ENCODE results near the gene PHC2.

Gene PHC2

DNA sequence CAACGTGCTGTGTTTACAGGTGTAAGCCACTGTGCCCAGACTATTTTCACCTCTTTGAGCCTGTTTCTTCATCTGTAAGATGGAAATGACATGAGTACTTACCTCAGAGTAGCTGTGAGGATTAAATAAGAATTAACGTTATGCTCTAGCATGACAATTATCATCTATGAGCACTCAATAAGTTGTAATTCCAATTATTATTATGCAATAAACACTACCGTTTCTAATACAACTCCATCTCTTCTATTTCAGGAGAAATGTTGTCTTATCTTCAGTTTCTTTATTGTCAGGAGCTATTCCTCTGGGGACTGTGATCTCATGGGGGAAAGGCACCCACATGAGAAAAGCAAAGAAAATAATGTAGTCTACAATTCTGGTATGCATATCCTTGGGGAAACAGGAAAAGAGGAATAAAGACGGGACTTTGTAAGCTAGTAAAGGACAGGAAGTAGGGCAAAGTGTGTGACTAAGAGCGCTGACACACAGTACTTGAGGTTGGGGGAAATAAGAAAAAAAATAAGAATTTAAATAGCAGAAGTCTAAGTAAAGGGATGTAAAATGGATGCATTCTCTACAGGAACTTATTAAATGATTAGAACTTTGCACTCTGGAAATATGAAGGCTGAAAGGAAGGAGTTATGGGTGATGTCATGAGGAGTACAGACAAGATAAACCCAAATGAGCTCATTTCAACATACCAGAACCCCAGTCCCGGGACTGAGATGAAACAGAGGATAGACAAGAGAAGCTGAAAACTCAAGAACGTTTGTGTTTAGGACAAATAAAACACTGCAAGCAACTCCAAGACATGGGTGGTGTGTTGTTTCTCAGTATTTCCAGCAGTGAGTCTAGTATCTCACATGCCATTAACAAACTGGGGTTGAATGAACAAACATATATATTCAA is 9.8 kb downstream of the PHC2 start:
- no peak for DNase-seq (ENCODE audit: low read depth)

DNA sequence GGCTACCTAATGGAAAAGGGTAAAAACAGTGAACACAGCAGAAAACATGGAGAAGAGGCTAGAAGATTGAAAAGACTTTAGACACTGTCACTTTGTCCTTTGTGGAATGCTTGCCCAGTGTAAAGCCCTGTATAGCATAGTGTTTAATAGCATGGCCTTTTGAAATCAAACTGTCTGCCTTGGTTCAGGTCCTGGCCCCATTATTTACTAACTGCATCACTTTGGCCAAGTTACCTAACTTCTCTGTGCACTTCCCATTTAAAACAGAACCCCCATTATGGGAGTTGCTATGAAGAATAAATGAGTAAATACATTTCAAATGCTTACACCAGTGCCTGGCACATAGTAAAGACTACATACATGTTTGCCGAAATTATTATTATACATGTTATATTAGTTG is 12.1 kb downstream of the PHC2 start:
- no peak for DNase-seq (ENCODE audit: low read depth)

DNA sequence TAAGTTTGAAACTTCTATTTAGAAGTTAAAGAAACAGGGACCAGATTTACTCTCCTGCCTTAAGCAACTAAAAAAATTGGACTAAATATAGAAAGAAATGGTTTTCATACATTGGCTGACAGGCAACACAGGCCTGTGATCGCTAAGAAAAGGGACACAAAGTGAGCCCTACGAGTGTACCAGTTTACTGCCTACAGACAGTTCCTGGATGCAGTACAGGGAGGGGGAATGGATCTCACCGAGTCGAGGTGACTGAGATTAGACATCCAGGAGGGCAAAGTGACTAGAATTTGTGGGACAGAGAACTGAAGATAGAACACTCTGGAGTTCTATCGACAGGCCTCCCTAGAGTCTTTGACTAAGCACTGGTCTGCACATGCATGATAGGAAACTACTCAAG is 16.0 kb downstream of the PHC2 start:
- no peak for DNase-seq (ENCODE audit: low read depth)

DNA sequence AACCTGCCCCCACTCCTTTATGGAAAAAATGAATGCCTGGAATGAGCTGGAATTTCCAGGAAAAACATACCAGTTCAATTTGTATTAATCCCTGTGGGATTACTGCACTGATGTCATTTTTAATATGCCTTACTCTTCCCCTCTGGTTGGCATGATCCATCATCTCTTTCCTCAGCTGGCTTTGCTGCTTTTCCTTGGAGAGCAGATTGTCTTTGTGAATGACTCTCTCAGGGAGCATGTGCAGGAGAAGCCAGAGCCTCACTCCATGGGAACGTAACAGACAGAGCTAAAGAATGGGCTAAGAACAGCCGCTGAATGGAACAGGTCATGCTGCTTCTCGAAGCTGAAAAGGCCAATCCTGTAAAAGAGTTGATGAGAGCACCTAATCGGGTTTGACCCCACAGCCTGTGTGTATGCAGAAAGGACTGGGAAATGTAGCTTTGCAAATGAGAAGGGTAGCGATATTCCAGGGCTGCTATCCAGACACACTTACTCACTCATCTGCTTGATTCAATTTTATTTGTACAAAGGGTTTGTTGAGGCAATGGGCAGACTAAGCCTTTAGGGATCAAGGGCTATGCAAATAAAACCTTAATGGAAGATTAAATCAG is 20.7 kb downstream of the PHC2 start:
- DNase-seq (ENCODE audit: low read depth): no peak

DNA sequence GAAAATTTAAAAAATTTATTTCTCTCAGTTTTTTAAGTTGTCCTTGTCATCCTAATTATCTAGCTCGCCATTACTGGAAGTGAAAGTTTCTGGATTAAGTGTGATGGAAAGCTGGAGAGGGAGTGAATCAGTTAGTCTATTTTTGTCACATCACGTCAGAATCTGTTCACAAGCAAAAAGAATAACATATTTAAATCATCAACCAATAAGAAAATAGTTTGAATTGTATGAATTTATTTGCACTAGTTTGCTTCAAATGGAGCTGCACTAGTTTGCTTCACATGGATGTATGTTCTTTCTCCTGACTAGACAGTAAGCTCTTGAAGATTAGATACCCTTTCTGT is 22.8 kb downstream of the PHC2 start:
- DNase-seq (ENCODE audit: low read depth): no peak

DNA sequence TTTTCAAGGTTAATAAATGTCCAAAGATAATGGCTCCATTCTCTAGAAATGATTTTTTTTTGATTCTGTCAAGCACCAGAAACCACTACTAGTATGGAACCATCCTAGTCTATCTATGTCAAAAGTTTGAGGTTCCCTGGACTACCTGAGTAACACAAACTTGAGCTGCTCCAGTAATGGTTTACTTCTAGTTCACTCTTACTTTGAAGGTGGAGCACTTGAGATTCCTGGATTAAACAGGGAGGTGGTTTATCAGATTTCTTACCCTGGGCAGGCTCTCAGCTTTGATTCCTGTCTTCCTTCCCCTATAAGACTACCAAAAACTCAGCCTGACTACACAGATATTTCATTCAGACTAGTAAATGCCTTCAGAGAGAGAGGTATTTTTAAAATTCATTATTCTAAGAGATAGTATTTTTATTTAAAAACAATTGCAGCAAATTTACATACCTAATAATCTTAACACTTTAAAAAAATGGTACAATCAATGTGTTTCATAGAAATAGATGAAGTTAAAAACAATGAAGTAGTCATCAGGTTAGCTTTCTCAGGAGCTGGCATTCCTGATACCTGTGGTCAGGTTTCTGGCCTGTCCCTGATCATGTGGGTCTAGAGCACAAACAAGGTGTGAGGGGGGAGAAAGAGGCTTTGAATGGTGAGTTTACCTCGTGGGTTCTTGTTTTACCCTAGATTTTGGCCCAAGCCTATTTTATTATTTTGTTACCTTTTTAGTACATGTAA is 23.4 kb downstream of the PHC2 start:
- no peak for DNase-seq (ENCODE audit: low read depth)

DNA sequence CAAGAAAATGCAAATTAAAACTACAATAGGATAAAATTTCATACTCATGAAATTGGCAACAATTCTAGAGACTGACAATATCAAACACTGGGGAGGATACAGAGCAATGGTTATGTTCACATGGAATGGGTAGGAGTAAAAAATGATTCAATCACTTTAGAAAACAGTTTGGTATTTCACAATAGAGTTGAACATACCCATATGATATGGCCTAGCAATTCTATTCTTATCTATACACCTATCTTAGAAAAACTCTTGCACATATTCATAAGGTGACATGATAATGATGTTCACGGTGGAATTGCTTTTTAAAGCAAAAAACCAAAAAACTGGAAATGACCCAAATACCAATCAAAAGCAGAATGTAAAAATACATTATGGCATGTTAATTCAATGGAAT is 28.7 kb downstream of the PHC2 start:
- DNase-seq (ENCODE audit: low read depth): no peak

DNA sequence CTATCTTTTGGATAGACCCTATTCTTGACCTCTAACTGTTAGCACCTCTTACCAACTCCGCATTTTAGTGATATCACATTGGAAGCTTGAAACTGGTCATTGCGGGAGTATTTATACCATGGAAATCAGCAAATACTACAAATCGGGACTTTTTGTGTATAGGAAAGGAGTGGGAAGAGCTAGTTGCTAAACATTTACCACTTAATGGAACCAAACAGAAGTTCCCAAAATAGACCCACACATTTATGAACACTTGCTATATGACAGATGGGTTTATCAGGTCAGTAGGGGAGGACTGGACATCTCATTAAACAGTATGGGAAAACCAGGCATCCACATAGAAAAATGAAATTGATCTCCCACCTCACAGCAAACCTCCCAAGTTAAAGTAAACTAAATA is 29.4 kb downstream of the PHC2 start:
- DNase-seq (ENCODE audit: low read depth): no peak

DNA sequence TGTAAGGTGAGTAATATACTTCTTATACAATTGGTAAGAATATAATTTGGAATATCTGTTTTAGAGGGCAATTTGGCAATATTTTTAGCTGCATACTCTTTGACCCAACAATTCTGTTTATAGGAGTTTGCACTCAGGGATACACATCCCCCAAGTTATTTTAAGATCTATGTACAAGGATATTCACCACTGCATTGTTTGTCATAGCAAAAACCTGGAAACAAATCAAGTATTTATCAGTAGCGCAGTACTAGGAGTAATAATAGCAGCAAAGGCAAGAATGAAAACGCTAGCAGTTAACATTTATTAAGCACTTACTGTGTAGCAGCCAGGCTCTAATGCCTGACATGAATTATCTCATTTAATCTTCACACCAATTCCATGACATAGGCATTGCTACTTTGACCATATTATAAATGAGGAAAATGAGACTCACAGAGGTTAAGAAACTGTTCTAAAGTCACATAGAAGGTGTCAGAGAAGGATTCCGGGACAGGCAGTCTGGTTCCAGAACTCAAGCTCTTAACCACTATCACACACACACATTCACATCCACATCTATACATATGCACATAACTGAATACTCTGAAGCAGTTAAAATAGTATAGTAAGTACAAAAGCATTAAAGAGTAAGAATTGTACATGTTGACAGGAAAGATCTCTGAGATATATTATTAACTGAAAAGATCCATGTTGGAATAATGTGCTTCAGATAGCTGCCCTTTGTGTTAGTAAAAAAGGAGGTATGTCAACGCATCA is 30.6 kb downstream of the PHC2 start:
- DNase-seq (ENCODE audit: low read depth): no peak

DNA sequence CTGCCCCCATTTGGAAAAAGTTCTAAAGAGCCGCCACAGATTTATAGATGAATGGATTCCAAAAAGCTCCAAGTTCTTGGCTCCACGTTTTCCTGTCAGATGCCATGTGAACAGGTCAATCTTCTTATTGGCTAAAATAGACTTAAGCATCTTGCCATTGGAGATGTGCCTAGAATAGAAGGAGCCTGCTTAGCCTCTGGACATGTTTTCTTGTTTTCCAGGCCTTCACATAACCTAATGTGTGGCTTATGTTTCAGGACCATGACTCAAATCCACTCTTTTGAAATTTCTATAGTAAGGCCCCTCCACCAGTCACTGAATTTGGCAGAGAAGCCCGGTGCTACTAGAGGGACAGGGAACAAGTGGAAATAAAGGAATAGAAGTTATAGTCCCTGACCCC is 31.5 kb downstream of the PHC2 start:
- DNase-seq (ENCODE audit: low read depth): no peak

DNA sequence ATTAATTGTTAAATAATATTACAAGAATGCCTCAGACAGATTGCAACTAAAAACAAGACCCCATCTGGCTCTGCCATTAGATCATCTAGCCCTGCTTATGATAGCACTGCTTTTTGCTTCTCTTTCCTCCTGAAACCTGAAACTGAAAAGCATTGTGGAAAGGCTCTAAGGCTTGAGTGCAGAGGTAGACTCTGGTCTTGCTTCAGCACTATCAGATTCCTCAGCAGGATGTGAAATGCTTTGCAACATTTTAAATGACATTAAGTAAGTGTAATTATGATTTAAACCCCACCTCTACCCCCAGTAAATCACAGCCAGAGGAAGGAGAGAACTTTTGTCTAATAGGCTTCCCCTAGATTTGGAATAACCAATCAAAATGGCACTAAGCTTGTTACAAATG is 32.9 kb downstream of the PHC2 start:
- DNase-seq (ENCODE audit: low read depth): no peak

DNA sequence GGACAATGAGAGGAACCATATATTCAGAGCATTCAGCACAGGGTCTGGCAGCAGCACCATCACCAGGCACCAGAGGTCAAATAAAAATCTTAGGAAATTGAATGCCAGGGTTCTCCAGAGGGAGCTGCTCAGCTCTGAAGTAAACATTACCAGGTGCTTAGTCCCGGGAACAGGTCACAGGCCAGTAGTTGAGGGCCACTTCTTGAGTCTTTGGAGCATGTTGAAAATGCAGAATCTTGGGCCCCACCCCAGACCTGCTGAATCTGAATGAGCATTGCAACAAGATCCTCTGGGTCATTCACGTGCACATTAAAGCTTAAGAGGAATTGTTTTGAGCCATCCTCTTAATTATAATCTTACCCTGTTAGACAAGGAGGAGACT is 33.8 kb downstream of the PHC2 start:
- DNase-seq (ENCODE audit: low read depth): no peak

DNA sequence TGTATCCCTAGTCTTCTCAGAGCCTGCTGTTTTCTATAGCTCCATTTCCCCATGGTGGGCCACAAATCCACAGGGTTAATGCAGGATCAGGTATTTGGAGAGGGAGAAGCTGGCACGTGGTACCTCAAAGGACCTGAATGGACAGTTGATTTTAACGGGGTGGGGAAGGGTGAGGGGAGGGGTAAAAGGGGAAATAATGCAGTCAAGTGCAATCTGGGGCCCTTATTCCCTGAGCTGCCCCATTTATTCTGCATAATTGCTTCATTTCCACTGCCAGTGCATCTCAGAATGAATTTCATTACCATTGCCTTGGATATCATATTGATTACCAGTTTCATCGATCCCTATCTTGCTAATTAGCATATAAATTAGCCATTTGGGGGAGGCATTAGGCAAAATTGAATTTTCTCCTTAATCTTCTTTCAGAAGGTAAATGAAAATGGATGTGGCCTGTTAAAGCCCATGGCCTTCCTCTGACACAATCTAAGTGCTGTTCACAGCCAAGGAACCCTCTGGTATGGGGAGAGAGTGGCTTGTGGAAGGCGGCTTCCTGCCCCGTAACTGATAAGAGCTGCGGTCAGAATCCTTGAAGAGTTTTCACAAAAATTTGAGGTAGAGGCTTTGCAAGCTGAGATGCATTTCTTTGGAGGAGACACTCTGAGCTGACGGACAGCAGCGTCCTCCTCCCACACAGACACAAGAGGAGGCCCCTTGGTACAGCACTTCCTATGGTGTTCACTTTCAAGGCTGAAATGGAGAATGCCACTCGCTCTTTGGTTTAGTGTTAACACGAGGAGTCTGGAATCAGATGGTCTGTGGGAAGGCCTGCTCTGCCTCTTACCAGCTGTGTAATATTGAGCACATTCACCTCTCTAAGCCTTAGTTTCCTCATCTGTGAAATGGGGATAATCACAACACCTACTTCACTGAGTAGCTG is 34.4 kb downstream of the PHC2 start:
- DNase-seq (ENCODE audit: low read depth): no peak

DNA sequence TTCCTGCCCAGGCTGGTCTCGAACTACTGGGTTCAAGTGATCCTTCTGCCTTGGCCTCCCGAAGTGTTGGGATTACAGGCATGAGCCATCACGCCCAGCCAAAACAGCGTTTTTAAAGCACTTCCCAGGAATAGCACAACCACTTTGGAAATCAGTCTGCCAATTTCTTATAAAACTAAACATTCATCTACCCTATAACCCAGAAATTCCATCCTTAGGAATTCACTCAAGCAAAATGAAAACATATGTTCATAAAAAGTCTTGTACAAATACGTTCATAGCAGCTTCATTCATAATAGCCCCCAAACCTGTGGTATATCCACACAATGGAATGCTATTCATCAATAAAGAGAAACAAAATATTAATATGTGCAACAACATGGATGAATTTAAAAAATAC is 36.1 kb downstream of the PHC2 start:
- DNase-seq (ENCODE audit: low read depth): no peak

DNA sequence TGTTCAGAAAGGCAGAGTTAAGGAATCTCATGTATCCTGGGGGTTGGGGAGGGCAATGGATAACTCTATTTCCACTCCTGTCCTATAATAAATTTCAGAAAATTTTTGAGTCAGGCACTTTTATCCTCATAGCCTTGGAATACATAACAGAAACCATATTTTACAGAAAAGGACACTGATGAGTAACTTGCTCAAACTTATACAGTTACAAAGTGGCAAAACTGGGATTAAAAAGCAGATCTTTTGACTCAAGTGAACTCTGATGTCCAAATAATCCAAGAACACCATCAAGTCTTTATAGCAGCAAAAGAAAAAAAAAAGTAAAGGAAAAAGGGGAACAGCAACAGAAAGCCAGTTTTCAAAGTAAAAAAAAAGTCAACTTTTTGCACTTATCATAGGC is 36.9 kb downstream of the PHC2 start:
- no peak for DNase-seq (ENCODE audit: low read depth)

DNA sequence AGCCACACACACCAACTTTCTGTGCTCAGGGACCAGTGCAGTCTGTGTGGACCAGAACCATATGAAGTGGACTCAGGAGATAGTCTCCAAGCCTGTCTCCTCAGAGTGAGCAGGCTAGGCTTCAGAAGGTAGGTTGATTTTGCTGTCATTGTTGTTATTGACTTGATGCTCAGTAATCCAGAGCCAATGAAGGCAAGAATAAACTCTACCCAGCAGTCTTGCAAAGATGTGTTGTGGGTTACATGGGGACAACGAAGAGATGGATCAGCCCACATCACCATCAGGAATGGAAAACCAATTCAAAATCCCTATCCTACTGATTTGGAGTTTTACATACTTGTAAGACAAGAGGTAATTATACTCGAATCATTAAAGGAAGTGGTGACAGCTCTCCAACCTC is 37.4 kb downstream of the PHC2 start:
- no peak for DNase-seq (ENCODE audit: low read depth)

DNA sequence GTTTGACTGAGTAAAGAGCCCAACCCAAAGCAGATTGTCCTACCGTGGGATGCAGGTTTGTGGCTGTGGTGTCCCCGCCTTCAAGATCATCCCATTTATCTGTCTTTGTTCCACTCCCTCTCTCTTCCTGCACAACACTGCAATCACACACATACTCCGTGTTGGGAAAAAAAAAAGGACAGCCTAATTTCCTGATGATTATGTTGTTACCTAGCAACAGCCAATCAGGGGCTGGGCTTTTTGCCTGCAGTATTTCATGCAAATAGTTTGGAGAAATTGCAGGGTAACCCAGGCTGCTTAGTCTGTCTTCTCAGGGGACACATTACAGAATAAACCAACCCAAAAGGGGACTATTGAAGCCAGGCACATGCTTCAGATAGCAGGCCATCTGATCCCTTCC is 38.3 kb downstream of the PHC2 start:
- no peak for DNase-seq (ENCODE audit: low read depth)

DNA sequence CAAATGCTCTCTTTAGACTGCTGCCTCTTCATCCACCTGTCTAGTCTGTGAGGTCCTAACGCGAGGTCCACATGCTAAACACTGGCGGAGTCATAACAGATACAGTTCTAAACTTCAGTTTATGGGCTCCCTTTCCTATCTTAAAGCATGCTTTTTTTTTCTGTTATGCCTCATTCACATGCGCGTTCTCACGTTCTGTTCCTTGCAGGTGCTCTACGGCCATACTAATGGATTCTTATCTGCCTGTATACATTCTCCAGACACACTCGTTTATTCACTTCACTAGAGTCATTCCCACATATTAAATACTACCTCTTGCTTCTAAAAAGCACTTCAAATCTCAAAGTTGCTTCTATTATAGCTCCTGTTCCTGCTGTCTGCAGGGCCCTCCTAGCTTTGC is 38.7 kb downstream of the PHC2 start:
- DNase-seq (ENCODE audit: low read depth): no peak

DNA sequence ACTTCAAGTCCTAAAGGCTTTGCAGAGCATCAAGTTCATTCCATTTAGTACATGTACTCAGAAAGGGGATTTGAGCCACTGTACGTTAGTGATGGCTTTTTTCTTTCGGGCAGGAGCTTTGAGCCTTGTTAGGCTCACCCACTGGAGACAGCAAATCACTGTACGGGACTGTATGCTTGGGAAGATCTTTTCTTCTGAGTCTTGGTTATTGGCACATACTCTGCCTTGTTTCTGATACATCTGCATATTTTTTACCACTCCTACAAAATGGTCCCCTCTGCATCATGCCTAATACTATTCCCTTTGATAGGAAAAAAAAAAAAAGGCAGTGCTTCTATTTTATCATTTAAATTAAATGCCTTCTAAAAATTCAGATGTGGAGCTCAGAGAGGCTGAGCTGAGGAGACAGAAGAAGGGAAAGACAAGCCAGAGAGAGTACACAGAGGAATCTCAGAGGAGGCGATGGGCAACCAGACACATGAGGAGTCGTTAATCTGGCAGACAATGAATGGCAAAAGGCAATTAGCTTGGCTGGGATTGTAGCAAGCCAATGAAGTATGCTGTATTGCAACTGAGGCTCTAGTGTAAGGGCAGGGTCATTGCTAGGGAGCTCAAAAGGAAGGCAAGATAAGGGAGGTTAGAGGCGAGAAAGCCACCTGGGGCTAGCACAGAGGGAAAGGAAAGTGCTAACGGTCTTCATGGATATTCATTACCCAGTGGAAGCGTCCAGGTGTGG is 39.4 kb downstream of the PHC2 start:
- no peak for DNase-seq (ENCODE audit: low read depth)

DNA sequence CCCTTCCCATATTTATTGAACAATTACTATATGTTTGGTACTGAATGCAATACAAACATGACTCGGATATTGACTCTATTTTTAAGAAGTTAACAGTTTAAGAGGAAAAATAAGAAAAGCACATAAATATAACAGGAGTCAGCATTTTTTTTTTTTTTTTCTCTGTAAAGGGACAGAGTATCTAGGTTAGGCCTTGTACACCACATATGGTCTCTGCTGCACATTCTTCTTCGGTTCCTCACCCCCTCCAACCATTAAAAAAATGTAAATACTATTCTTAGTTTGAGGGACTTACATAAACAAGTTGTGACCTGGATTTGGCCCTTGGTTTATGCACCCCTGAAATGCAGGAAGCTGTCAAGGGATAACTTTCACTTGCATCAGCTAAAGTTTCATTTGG is 40.4 kb downstream of the PHC2 start:
- no peak for DNase-seq (ENCODE audit: low read depth)
